HG02610 (cell line): ENCODE results near the gene VWA2.

ENCODE experiments used
- ATAC-seq: cut with Tn5 transposase; IDR thresholded peaks from one replicate; pipeline ENCODE4 v1.9.1; 2021; ENCODE audit warnings: mild to moderate bottlenecking, moderate library complexity; ENCODE audit not compliant: unreplicated experiment

The VWA2 gene

GRCh38 chr10:114293075-114293474 lies 54.0 kb downstream of the VWA2 start:
- no peak for ATAC-seq

GRCh38 chr10:114294549-114294948 lies 55.5 kb downstream of the VWA2 start:
- no peak for ATAC-seq

- no peak for ATAC-seq
Measured at GRCh38 chr10:114295393-114295792, 56.3 kb downstream of the VWA2 start.

GRCh38 chr10:114297136-114297705 lies 58.2 kb downstream of the VWA2 start:
- no peak for ATAC-seq

- ATAC-seq, result no peak
Measured at GRCh38 chr10:114300036-114300645, 61.1 kb downstream of the VWA2 start.

DNA sequence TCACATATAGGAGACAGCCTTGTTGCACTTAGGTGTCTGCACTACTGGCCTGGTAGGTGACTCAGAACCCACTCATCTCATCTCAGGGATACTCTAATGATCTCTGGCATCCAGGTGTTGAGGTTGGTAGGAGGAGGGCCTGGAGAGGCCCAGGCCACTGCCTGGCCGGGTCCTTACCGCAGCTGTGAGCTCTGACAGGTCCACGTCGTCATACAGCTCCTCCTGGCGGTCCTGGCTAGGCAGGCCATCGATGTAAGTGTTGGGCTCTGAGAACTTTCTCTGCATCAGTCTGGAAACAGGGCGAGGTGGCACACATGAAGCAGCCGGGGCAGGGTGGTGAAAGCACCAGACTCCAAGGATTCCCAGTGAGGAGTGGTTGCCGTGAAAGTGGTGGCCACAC lies 62.1 kb downstream of the VWA2 start:
- no peak for ATAC-seq

DNA sequence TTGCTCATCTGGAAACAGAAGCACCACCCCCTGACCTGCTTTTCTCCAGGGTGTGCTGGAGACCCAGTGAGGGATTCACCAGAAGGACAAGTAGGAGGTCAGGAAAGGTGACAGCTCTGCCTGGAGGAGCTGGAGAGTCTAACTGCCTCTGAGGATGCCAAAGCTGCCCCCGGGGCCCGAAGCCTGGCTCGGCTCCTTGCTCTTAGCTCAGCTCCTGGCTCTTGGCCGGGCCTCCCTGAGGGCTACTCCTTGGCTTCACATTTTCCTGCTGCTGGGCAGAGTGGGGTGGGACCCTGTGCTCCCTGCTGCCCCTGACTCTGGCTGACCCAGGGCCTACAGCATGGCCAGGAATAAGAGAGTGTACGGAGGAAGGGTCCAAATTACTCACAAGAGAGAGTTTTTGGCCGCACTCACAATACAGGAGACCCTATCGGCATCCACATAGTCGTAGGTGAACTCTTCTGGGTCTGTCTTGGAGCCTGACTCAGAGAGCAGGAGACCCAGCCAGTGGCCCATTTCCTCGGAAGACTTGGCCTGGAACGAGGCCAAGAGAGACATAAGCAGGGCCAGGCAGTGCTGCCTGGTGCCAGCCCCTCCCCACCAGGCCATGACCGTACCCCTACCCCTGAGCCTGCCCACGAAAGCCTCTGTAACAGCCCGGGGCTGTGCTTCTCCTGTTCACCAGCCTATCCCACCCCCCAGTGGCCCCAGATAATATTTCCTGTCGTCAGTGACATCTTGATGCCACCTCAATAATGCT lies 63.1 kb downstream of the VWA2 start:
- ATAC-seq, result no peak

DNA sequence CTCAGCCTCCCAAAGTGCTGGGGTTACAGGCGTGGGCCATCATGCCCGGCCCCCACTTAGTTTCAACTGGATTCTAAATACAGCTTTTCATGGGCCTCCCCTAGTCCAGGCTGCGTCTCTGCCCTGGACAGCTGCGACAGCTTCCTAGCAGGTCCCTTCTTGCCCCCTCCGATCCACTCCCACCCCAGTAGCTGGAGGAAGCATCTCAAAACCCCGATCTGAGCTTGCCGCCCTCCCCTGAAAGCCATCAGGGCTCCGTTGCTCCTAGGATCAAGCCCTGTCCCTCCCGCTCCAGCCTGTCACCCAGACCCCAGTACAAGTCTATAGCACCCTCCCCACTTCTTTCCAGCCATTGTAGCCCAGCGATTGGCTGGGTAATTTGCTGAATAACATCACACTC lies 64.5 kb downstream of the VWA2 start:
- ATAC-seq, result peak; percentile 3

DNA sequence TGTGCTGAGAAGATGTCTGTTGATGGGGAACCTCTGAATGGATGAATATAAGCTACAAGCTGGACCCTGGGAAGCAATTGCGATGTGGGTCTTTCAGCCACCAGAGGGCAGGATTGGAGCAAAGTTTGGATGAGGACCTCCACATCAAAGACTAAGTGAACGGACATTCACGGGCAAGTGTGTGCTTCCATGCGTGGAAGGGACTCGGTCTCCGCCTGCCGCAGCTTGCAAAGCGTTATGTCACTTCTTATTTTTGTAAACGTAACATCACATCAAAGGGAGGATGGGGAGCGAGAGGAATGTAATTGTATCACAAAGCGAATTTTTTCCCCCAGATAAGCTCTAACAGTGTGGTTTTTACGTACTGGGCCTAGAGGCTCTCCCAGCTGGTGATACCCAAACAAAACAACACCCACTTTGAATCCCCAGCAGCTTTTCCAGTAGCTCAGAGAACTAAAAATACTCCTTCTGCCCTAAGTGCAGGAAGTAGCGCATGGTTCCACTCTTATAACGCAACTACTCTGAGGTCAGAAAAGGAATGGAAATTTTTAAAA lies 65.0 kb downstream of the VWA2 start:
- peak; percentile 85 for ATAC-seq

DNA sequence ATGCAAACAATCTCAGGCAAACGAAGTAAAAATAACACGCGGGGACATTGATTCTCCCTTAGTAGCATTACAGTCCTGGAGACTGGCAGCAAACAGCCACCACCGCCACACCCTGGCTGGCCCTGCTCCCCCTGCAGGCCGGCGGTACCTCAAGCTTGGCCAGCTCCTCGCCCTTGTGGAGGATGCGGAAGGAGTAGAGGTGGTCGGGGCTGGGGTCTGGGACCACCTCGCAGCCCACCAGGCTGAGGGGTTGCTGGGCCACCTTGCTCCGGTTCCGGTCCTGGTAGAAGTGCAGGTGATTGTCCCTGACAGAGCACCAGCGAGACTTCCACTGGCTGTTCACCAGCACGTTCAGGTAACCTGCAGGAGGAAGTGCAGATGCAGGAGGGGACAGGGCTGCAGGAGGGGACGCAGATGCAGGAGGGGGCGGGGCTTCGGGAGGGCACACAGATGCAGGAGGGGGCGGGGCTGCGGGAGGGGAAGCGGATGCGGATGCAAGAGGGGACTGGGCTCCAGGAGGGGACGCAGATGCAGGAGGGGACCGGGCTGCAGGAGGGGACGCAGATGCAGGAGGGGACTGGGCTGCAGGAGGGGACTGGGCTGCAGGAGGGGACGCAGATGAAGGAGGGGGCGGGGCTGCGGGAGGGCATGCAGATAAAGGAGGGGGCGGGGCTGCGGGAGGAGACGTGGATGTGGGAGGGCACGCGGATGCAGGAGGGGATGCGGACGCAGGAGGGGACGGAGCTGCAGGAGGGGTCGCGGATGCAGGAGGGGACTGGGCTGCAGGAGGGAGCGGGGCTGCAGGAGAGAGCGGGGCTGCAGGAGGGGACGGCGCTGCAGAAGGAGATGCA lies 65.7 kb downstream of the VWA2 start:
- ATAC-seq, result peak; percentile 45

DNA sequence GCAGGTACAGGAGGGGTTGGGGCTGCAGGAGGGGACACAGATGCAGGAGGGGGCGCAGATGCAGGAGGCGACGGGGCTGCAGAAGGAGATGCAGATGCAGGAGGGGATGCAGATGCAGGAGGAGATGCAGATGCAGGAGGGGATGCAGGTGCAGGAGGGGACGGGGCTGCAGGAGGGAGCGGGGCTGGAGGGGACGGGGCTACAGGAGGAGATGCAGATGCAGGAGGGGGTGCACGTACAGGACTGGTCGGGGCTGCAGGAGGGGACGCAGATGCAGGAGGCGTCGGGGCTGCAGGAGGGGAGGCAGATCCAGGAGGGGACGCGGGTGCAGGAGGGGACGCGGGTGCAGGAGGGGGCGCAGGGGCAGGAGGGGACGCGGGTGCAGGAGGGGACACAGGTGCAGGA lies 66.5 kb downstream of the VWA2 start:
- ATAC-seq, result no peak

- ATAC-seq, result no peak
Measured at GRCh38 chr10:114306116-114306973, 67.3 kb downstream of the VWA2 start.

DNA sequence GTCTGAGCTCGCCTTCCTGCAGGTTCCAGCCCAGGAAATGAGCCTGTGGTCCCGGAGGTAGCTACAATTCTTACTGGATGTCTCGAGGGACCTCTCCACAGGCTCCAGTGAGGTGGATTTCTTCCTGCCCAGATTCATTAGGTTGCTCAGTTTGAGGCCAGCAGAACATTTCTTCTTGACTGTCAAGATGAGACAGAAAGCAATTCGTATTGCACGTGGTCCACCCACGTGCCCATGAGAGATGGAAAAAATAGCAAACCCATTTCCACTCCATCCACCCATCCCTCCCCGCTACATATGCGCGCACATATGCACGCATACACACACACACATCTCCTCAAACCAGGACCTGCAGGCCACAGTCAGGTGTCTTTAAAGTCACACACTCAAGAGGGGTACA lies 68.7 kb downstream of the VWA2 start:
- no peak for ATAC-seq

GRCh38 chr10:114308531-114309363 lies 69.7 kb downstream of the VWA2 start:
- ATAC-seq, result no peak

- no peak for ATAC-seq
Measured at GRCh38 chr10:114309364-114309651, 70.3 kb downstream of the VWA2 start.

GRCh38 chr10:114310346-114310745 lies 71.3 kb downstream of the VWA2 start:
- ATAC-seq, result no peak

DNA sequence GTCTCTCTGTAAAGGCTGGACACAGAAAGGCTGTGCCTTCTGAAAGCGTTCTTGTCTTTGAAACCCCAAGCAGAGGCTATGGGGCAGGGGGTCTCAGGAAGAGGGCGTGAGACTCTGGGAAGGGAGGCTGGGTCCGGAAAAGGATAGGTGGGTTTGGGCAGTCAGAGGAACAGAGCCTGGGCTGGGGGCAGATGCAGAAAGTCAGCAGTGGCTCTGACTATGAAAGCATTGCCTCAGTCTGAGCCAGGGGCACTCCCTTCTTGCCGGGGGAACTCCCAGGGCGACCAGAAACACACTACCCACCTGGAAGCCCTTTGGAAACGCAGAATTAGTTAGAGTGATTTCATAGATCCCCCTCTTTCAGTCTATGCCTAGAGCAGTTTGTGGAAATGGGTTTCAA lies 72.0 kb downstream of the VWA2 start:
- no peak for ATAC-seq

DNA sequence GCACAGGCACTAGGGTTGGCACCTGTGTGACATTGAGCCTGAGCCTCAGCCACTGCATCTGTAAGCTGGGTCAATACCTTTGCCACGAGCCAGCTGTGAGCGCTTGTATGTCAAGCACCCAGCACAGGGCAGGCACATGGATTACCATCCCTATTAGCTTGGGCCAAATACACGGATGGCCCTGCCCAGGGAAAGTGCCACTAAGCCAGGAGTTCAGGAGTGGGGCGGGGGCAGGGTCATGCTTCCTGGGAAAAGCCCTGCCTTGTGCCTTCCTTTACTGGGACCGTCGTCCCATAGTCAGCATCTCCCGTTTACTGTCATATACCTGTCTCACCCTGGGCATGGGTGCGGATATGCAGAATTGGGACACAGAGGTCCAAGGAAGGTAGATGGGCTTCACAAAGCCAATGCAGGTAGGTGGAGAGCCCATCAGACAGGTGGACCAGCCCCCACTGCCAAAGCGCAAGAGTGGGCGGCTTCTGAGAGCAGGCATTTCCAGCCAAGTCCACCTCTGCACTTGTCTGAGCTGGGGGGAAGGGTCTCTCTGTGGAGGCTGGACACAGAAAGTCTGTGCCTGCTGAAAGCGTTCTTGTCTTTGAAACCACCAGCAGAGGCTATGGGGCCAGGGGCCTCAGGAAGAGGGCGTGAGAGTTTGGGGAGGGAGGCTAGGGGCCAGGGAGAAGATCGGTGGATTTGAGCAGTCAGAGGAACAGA lies 72.6 kb downstream of the VWA2 start:
- ATAC-seq, result no peak

DNA sequence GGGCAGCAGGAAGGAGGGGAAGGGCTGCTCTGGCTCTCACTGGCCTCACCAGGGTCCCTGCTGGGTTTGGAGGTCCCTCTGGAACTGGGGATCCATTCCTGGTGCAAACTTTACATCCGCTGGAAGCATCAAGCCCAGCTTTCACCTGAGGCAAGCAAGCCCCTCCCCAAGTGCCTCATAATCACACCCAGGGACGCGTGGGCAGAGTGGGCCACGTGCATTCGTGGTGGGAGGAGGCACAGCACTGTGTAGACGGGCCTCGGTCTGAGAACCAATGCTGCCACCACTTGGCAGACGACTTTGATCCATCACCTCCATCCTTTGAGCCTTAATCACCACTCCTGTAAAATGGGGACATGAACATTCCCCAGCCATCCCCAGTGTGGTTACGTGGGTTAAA lies 74.1 kb downstream of the VWA2 start:
- no peak for ATAC-seq
